HG03025 (cell line): ENCODE measurements around the gene C1orf167.

Experiments
- ATAC-seq: cut with Tn5 transposase; IDR thresholded peaks from one replicate; pipeline ENCODE4 v1.9.1; 2021; ENCODE audit warnings: mild to moderate bottlenecking, moderate library complexity; ENCODE audit not compliant: unreplicated experiment, low FRiP score

Gene C1orf167

DNA sequence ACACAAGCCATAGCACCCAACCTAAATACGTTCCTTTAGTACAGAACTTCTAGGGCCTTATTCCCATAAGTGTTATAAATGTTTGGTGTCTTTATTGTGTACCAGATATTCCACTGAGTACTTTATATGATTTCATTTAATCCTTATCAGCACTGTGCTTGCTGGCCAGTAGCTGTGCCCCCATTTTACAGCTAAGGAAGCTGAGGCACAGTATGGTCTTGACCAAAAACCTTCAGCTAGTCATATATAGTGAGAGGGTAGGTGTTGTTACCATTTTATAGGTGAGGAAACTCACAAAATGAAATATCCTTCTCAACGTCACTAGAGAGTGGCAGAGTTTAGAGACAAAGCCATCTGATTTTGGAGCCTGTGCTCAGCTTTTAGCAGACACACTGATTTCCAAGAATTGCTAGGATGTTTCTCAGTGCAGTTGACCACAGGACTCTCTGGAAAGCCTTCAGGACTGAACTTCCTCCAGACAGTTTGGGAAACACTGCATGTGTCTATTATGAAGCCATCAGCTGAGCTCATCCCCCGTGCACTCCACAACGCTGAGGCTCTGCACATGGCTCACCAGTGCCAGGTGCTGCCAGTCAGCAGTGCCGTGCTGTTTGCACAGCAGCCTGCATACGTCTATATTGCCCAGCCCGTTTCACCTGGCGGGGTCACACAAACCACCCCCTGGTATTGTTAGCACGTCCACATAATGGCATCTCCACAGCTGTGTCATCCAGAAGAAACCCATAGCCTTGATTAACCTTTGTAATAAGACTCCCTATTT lies 70.1 kb downstream of the C1orf167 start:
- no peak for ATAC-seq

GRCh38 chr1:11833497-11833896 lies 71.5 kb downstream of the C1orf167 start:
- ATAC-seq: no peak

- no peak for ATAC-seq
Measured at GRCh38 chr1:11833900-11834299, 71.9 kb downstream of the C1orf167 start.

- no peak for ATAC-seq
Measured at GRCh38 chr1:11835441-11836225, 73.6 kb downstream of the C1orf167 start.

DNA sequence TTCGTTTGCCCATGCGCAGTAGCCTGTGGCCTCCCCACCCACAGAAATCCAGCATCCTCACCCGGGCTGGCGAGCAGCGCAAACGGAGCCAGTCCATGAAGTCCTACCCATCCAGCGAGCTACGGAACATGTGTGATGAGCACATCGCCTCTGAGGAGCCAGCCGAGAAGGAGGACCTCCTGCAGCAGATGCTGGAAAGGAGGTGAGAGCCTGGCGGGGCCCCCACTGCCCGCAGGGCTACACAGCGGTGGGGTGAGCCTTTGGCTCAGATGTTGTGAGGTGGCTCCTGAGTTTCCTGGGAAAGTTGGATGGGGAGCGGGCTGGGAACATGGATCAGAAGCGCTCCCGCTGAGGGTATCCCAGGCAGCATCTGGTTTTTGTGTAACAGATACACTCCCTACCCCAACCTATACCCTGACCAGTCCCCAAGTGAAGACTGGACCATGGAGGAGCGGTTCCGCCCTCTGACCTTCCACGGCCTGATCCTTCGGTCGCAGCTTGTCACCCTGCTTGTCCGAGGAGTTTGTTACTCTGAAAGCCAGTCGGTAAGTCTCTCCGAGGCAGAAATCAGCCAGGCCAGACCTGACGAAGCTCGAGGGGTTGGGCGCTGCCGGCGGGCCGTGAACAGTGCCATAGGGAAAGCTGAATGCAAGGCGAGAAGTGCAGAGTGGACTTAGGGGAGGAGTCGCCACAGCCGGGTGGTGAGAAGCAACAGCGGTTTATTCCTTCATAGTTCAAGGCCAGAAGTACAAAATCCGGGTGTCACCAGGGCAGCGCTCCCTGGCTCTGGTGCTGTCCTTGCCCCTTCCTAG lies 75.2 kb downstream of the C1orf167 start:
- ATAC-seq: no peak

- no peak for ATAC-seq
Measured at GRCh38 chr1:11837767-11838348, 75.9 kb downstream of the C1orf167 start.

GRCh38 chr1:11838349-11839272 lies 76.6 kb downstream of the C1orf167 start:
- no peak for ATAC-seq
